AG09309 (cell line): ENCODE results near the gene RAB26.

Experiments used
- DNase-seq: peaks from one replicate; pipeline ENCODE4 v3.0.0-alpha.2; 2010; ENCODE audit warnings: low read depth
- H3K4me3 ChIP-seq: 2 replicates; pipeline ENCODE4 v1.5.1; 2011; ENCODE audit warnings: mild to moderate bottlenecking, low read depth, low read length, moderate library complexity; ENCODE audit not compliant: control insufficient read depth
- TF ChIP-seq, protein P1 (sequence below): IDR thresholded peaks from 2 replicates; pipeline ENCODE4 v1.5.1; 2011; ENCODE audit warnings: mild to moderate bottlenecking, low read depth, low read length, inconsistent platforms; ENCODE audit not compliant: insufficient read depth, control insufficient read depth; ENCODE audit errors: missing control alignments

Gene RAB26

DNA sequence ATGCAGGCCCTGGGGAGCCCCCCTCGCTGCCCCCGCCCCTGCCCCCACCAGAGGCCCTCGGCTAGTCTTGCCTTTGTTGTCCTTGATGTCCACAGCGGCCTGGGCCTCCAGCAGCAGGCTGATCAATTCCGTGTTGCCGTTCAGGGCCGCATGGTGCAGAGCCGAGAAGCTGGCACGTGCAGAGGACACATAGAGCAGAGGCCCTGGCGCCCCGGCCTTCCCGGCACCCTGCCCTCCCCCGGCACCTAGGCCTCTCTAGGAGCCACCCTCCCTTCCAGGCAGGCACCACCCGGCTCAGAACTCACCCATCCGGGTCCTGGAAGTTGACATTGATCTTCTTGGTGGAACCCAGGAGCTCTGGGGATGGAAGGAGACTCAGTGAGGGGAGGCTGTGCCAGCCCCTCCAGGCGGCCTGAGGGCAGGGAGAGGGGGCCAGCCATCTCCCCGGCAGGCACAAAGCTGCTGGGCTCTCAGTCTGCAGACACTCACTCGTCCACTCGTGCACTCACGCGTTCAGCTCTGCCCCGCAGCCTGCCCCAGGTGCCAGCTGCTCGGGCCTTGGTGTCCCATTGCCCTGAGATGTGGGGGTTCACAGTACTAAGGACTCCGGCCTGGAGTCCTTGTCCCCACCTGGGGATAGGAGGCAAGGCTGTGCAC lies 41.7 kb downstream of the RAB26 start:
- DNase-seq, result no peak
- TF ChIP-seq, protein P1, sequence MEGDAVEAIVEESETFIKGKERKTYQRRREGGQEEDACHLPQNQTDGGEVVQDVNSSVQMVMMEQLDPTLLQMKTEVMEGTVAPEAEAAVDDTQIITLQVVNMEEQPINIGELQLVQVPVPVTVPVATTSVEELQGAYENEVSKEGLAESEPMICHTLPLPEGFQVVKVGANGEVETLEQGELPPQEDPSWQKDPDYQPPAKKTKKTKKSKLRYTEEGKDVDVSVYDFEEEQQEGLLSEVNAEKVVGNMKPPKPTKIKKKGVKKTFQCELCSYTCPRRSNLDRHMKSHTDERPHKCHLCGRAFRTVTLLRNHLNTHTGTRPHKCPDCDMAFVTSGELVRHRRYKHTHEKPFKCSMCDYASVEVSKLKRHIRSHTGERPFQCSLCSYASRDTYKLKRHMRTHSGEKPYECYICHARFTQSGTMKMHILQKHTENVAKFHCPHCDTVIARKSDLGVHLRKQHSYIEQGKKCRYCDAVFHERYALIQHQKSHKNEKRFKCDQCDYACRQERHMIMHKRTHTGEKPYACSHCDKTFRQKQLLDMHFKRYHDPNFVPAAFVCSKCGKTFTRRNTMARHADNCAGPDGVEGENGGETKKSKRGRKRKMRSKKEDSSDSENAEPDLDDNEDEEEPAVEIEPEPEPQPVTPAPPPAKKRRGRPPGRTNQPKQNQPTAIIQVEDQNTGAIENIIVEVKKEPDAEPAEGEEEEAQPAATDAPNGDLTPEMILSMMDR, result no peak
- no peak overlapping the region for H3K4me3 ChIP-seq

DNA sequence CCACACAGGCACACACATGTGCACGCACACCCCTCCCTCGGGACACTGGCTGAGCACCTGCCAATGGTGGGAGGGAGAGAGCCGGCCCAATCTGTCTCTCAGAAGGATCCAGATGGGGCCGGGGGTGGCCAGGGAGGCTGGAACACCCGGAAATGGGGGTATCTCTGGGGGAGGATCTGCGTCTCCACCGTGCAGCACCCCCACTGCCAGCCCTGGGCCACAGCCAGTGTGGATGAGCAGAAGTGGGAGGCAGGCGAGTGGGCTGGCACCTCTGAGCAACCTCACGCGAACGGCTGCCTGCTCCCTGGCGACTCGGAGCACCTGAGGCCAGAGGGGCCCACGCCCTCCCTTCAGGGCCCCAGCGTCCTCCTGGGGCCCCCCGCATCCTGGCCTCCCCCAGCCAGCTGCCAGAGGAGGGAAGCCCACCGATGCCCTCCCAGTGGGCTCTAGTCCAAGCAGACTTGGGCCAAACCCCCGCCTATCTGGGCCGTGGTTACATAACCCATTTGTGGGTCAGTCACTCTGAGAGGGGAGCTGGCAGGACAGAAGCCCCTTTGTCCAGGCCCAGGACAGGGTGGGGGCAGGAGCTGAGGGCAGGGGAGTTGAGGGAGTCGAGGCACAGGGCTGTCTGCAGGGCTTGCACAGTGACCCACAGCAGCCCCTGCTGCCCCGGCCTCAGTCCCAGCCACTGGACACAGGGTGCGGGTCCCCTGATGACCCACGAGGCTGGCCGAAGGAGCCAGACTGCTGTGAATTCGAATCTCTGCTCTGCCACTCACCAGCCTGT lies 42.4 kb downstream of the RAB26 start:
- TF ChIP-seq, protein P1, result no peak
- H3K4me3 ChIP-seq, result no peak overlapping the region
- DNase-seq, result no peak

DNA sequence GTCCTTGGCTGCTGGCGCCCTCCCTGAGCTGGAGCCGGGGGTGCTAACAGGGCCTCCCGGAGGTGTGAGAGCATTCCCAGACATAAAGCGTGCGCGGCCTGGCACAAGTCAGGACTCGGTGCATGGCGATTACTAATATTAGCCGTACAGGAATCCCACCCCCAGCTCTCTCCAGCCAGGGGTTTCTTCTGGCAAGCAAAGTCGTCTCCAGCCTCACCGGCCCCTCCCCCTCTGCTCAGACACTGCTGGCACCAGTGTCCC lies 43.0 kb downstream of the RAB26 start:
- TF ChIP-seq, protein P1, result no peak
- no peak for DNase-seq
- no peak overlapping the region for H3K4me3 ChIP-seq

DNA sequence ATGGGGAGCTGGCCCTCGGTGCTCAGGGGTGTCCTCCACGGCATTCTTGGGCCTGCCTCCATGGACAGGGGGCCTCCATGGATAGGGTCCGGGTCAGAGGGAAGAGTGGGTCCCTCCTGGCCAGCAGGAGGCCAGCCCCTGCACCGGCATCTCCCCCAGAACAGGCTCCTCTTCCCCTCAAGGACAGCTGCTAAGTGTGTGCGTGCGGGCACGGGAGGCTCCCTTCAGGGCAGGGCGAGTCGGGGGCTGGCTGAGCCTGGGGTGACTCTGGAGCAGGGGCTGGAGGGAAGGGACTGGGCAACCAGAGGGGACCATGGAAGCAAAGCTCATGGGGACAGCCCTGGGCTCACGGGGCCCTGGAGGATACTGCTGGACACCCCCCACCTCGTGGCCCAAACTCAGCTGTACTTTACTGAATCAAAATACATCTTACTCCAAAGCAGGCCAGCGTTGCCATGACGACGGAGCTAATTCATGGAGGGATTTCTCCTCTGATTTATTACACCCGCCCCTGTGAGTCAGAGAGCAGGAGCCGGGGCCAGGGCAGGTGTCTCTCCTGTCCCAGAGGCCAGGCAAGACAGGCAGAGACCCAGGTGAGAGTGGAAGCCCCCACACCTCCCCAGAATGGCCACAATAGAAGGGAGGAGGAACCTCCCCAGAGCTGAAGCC lies 45.9 kb downstream of the RAB26 start:
- no peak overlapping the region for H3K4me3 ChIP-seq
- DNase-seq, result no peak

DNA sequence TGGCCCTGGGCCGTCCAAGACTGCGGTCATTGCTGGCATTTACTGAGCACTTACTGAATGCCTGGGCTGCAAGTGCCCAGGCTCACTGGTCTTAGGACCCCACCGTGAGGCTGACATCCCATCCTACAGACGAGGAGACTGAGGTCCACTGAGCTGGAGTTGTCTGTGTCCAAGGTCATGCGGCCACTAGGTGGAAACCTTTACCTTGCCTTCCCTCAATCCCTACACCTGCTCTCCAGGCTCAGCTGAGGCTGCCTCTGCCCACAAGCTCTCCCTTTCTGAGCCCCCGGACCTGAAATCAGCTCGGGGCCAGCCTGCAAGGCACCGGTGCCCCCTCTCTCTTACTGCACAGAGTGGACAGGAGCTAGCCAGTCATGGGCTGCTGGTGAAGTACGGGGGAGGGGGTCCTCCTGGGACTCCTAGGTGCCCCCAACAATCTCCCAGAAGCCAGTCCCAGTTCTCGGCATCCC lies 46.5 kb downstream of the RAB26 start:
- no peak overlapping the region for H3K4me3 ChIP-seq
- DNase-seq, result no peak

More for the DNA sequence above, 45.9 kb downstream of the RAB26 start:
- TF ChIP-seq, protein P1, result no peak

DNA sequence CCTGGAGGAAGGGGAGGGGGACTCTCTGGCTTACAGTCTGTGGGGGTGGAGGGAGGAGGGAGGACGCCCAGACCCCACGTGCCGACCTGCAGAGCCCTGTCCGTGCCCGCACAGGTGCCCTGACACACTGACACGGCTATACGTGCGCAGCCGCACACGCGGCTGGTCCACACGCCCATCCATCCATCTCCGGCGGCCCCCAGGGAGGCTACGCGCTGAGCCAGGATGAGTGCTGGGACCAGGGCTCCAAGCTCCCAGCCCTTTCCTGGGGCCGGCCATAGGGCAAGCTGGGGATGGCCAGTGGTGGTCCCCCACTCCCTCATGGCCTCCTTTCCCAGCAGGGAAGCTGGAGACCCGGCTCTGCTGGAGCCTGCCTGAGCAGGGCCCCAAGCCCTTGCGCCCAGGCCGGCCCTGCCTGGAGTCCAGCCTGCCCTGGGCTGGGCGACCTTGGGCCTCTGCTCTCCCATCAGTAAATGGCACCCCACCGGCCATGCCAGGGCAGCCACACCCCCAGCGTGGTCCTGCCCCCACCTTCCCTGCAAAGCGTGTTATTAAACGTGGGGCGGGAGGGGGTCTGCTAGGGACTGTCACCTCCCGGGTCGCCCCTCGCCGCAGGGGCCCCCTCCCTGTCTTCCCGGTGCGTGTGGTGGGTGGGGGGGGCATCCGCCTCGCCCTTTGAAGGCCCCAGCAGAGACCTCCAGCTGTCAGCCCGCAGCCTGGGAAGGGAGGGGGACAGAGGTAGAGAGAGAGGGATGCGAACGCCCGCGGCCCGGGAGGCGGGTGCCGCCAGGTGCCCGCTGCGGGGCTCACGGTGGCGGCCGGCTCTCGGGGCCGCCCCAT lies 47.1 kb downstream of the RAB26 start:
- TF ChIP-seq, protein P1, result no peak
- H3K4me3 ChIP-seq, result no peak overlapping the region; the same call in 1 of the 2 replicates
- no peak for DNase-seq

More for the DNA sequence above, 46.5 kb downstream of the RAB26 start:
- TF ChIP-seq, protein P1, result peak; percentile 40
